H1 (cell line): ENCODE results near the gene DPF3. TPM values are rescaled to one million over a fixed set of nuclear protein-coding genes. Genes with fewer than 3 reads are reported as not detected.

Experiments used
- CHD1 ChIP-seq: IDR thresholded peaks from 2 replicates; pipeline ENCODE4 v1.6.1; 2012; ENCODE audit warnings: low read depth, low read length, improper control_type of control experiment
- CHD7 ChIP-seq: fragments of 300-600 bp; sonication (generic); IDR thresholded peaks from 2 replicates; pipeline ENCODE4 v1.7.1; 2012; ENCODE audit warnings: low read length, moderate library complexity, mild to moderate bottlenecking, inconsistent platforms; ENCODE audit not compliant: insufficient replicate concordance
- FOSL1 ChIP-seq: IDR thresholded peaks from 2 replicates; pipeline ENCODE4 v1.6.1; 2011; ENCODE audit warnings: mild to moderate bottlenecking, low read depth, low read length, moderate library complexity; ENCODE audit not compliant: insufficient read depth
- KDM5A ChIP-seq: fragments of 200-600 bp; IDR thresholded peaks from 2 replicates; pipeline ENCODE4 v1.7.1; 2012; ENCODE audit warnings: mild to moderate bottlenecking, low read length, inconsistent platforms, mixed read lengths
- NRF1 ChIP-seq: IDR thresholded peaks from 2 replicates; pipeline ENCODE4 v1.6.1; 2011; ENCODE audit warnings: mild to moderate bottlenecking, low read depth, low read length, improper control_type of control experiment
- POLR2AphosphoS5 ChIP-seq: IDR thresholded peaks from 2 replicates; pipeline ENCODE4 v1.6.1; 2011; ENCODE audit warnings: low read depth, low read length
- SAP30 ChIP-seq: fragments of 300-600 bp; sonication (generic); IDR thresholded peaks from 2 replicates; pipeline ENCODE4 v1.7.1; 2012; ENCODE audit warnings: low read length, moderate library complexity, mild to moderate bottlenecking, inconsistent platforms; ENCODE audit not compliant: insufficient read depth, insufficient replicate concordance
- TBP ChIP-seq: IDR thresholded peaks from 2 replicates; pipeline ENCODE4 v1.6.1; 2011; ENCODE audit warnings: low read depth, low read length, improper control_type of control experiment
- ZNF274 ChIP-seq: IDR thresholded peaks from 2 replicates; pipeline ENCODE4 v1.7.0; 2012; ENCODE audit warnings: low read length, borderline replicate concordance; ENCODE audit errors: extremely low read depth
- polyA plus RNA-seq, 7 experiments: library from polyadenylated mRNA; depleted of rRNA in 3 of 7; stranded (reverse) in 5 of 7; unstranded in 2 of 7; fragments of >200 nt in 5 of 7; fragments of 200-250 nt in 2 of 7; gene quantifications; 1 replicate in 5 of 7; 2 replicates in 1 of 7; 4 replicates in 1 of 7; pipeline versions ENCODE4 v1.2.1 to v1.2.3, GENCODE V29; 2011 to 2013; ENCODE audit warnings: missing spikeins in 2 of 7, mixed read lengths in 2 of 7
- total RNA-seq: library from RNA; stranded (reverse); fragmentation: NEBNext Ultra II Directional; extraction: Animal tissue kit (Norgen Biotek cat#: 25700); gene quantifications from 2 replicates; pipeline ENCODE4 v1.2.1, GENCODE V29; 2021

Gene DPF3
- total and polyA plus RNA-seq, 2 of the 8 experiments (the other 6 are each of a cell fraction or from before 2014, with no cell fraction given) = 0.19 TPM; not detected in 1

DNA sequence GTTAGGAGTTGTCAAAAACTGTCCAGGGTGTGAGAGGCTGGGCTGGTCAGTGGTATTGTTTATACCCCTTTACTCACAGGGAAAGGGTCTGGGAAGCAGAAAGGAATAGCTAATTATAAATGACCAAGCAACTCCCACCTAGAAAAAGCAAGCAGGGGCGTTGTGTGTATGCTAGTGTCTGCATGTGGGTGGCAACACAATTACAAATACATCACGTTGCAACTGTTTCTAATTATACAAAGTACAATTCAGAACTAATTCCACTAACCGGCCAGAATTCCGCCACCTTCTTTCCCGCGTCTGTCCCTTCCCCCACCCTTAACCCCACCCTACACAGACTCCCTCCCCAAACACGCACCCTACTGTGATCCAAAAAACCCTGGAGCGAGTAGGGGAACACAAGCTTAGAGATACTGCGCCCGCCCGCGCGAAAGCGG is 2.2 kb downstream of the DPF3 start (continued):
- no peak for TF ChIP-seq CHD7
- no peak for TF ChIP-seq SAP30
- no peak for TF ChIP-seq KDM5A
- no peak for TF ChIP-seq NRF1
- no peak for TF ChIP-seq CHD1
- TF ChIP-seq TBP = no peak
- no peak for TF ChIP-seq FOSL1
- no peak for TF ChIP-seq ZNF274
- TF ChIP-seq POLR2AphosphoS5 = no peak
